ENCODE data around the gene SETX. TPM values are rescaled to one million over a fixed set of nuclear protein-coding genes. Genes with fewer than 3 reads are reported as not detected.
A peak's percentile ranks its signal among the peaks of the same experiment; 100 is the strongest.
"Not testable (repeated sequence)": the region's sequence is repeated elsewhere in the genome, so short reads cannot be mapped to it uniquely, and the experiment has no call there.

SETX gene
- total RNA-seq, 1 experiment from 2014 or later: 8.5 TPM

DNA sequence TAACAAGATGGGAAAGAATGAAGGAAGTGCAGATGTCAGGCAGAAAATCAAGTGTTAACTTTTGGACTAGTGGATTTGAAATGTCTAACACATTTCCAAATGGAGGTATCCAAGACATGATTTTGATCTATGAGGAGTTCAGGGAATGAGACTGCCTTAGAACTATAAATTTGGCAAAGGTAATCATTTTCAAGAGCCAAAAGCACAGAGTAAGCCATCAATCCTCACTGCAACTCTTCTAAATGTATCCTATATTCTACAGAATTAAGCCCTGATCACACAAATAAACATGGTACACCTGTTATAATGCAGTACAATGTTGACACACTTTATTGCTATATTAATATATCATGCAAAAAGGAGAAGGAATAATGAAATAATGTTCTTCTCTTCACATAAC, 55.6 kb downstream of the SETX start:
- in situ Hi-C loops (cut with HindIII; ENCODE audit: low pct_unique_long_range_greater_than_20kb, low sequenced_read_pairs): no loop called here
- DNase-seq (ENCODE audit: low read depth): no peak

DNA sequence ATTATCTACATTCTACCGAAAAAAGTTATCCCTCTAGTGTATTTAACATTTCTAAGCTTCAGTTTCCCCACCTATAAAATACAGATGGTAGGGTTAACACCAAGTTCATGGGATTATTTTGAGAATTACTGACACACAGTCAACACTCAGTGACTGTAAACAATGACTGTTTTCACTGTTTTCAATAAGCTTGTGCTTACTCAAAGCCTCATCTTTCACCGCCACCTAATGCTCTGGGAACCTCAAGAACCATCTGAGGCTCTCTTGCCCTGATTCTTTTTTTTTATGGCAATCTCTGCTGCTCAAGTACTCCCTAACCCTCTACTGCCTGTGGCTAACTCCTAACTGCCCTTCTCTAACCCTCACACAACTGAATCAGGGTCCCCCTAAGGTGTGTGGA, 59.6 kb downstream of the SETX start:
- no peak for DNase-seq (ENCODE audit: low read depth)
- in situ Hi-C loops (cut with HindIII; ENCODE audit: low pct_unique_long_range_greater_than_20kb, low sequenced_read_pairs): no loop called here

DNA sequence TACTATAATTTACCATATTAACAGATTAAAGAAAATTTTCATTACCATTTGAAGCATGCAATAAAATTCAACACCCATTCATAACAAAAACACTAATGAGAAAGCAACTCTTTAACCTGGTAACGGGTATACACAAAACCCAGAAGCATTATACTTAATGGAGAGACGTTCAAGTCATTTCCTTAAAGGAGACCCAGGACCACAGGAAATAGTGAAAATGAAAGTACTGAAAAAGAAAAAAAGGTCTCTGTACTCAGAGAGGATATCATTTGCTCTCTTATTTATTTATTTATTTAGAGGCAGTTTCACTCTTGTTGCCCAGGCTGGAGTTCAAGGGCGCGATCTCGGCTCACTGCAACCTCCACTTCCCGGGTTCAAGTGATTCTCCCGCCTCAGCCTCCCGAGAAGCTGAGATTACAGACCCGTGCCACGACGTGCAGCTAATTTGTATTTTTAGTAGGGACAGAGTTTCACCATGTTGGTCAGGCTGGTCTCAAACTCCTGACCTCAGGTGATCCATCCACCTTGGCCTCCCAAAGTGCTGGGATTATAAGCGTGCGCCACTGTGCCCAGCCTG, 61.6 kb downstream of the SETX start:
- in situ Hi-C loops (cut with HindIII; ENCODE audit: low pct_unique_long_range_greater_than_20kb, low sequenced_read_pairs): no loop called here
- DNase-seq (ENCODE audit: low read depth): no peak

DNA sequence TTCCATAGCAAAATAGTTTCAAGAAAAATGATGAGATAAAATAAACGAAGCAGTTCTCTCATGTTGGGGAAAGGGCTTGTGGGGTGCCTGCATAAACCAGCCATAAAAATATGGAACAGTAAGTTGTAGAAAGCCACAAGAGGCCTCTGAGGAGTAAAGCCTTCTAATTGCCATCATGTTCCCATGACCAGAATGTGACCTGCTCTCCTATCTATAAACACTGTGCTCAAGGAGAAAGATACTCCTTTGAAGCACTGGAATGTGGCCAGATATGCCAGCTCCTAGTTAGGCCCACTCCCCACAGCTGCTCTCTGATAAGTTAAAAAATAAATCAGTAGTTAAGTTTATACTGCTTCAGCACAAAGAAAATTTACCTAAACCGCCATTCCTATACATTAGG, 65.8 kb downstream of the SETX start:
- in situ Hi-C loops (cut with HindIII; ENCODE audit: low pct_unique_long_range_greater_than_20kb, low sequenced_read_pairs): no loop called here
- DNase-seq (ENCODE audit: low read depth): no peak

DNA sequence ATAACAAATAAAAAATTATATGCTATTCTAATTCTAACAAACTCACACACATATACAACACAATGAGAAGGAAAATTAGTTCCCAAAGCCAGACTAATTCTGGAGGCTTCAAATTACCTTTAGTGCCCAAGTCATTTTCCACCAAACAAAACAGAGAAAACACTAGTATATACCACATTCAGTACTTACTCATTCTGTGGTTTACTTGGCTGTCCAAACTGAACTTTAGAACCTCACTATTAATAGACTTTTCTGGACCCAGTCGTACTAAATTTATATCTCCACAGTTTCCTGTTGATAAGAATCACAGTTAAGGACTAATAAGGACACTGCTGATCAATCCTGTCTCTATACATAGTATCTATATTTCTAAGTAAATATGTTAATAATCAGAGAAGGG, 66.4 kb downstream of the SETX start:
- in situ Hi-C loops (cut with HindIII; ENCODE audit: low pct_unique_long_range_greater_than_20kb, low sequenced_read_pairs): no loop called here
- no peak for DNase-seq (ENCODE audit: low read depth)

DNA sequence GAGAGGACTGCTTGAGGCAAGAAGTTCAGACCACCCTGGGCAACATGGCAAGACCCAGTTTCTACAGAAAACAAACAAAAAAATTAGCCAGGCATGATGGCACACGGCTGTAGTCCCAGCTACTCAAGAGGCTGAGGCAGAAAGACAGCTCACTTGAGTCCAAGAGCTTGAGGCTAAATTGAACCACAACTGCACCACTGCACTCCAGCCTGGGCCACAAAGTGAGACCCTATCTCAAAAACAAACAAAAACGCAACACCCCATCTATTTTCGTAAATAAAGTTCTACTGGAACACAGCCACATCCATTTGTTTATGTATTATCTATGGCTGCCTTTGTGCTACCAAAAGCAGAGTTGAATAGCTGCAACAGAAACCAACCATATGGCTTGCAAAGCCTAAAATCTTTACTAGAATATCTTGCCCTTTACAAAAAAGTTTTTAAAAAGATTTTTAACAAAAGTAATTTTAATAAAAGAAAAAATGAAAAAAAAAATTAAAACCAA, 67.5 kb downstream of the SETX start:
- in situ Hi-C loops (cut with HindIII; ENCODE audit: low pct_unique_long_range_greater_than_20kb, low sequenced_read_pairs): no loop called here
- DNase-seq (ENCODE audit: low read depth): no peak

DNA sequence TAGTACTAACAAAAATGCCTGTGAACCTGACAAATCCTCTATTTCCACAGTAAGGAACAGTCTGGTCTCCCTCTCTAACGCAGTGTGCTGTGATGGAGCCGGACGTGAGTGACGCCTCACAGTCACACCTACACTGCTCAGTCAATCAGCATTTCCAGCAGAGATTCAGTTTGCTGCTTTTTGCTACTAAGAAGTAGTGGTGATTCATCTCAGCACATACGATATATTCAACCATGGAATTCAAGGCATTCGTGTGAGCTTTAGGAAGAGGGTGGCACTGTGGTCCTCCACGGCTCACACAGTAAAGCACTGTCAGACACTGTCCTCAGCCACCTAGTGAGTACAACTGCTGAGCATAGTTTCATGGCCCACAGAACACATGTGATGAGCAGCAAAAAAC, 70.9 kb downstream of the SETX start:
- in situ Hi-C loops (cut with HindIII; ENCODE audit: low pct_unique_long_range_greater_than_20kb, low sequenced_read_pairs): no loop called here
- no peak for DNase-seq (ENCODE audit: low read depth)

DNA sequence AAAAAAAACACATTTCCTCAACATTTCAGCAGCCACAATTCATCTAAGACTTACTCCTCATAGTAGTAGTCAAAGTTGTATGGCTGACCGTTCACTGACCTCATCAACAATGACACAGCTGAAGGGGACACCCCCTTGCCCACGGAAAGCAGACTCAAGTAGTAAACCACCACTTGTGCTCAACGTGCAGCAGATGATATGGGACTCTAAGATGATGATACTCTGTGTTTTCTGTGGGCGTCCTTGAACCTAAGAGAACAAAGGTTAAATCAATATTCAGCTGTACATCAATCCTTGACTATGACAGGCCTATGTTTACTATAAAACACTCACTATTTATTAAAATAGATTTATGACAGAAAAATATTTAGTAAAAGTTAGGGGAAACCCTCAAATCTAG, 71.6 kb downstream of the SETX start:
- peak; percentile 38 for DNase-seq (ENCODE audit: low read depth)
- in situ Hi-C loops (cut with HindIII; ENCODE audit: low pct_unique_long_range_greater_than_20kb, low sequenced_read_pairs): no loop called here

DNA sequence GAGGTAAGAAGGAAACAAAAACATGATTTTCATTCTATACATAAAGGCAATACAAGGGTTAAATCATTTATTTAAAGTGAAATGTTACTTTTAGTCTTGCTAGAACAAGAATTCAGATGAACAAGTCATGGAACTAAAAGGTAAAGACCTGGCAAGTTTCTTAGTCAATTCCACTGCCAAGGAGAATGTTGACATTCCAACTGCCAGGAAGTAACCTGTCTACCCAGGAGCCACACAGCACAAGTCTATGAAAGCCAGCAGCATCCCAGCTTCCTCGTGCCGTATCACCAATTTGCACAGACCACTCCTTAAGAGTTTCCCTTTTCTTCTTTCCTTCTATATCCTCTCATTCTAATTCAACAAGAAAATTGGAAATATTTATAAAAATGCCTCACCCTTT, 79.9 kb downstream of the SETX start:
- DNase-seq (ENCODE audit: low read depth): no peak
- in situ Hi-C loops (cut with HindIII; ENCODE audit: low pct_unique_long_range_greater_than_20kb, low sequenced_read_pairs): no loop called here

DNA sequence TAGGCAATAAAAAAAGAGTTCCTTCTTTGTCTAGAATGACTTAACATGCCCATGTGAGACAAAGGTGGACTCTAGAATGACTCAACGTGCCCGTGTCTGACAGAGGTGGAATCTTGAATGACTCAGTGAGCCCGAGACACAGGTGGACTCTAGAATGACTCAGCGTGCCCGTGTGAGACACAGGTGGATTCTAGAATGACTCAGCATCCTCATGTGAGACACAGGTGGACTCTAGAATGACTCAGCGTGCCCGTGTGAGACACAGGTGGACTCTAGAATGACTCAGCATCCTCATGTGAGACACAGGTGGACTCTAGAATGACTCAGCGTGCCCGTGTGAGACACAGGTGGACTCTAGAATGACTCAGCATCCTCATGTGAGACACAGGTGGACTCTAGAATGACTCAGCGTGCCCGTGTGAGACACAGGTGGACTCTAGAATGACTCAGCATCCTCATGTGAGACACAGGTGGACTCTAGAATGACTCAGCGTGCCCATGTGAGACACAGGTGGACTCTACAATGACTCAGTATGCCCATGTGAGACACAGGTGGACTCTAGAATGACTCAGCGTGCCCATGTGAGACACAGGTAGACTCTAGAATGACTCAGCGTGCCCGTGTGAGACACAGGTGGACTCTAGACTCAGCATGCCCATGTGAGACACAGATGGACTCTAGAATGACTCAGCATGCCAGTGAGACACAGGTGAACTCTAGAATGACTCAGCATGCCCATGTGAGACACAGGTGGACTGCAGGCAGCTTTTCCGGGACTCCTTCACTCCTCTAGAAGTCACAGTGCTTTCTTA, 84.9 kb downstream of the SETX start:
- in situ Hi-C loops (cut with HindIII; ENCODE audit: low pct_unique_long_range_greater_than_20kb, low sequenced_read_pairs): not testable (repeated sequence)
- peak; percentile 62 for DNase-seq (ENCODE audit: low read depth)

DNA sequence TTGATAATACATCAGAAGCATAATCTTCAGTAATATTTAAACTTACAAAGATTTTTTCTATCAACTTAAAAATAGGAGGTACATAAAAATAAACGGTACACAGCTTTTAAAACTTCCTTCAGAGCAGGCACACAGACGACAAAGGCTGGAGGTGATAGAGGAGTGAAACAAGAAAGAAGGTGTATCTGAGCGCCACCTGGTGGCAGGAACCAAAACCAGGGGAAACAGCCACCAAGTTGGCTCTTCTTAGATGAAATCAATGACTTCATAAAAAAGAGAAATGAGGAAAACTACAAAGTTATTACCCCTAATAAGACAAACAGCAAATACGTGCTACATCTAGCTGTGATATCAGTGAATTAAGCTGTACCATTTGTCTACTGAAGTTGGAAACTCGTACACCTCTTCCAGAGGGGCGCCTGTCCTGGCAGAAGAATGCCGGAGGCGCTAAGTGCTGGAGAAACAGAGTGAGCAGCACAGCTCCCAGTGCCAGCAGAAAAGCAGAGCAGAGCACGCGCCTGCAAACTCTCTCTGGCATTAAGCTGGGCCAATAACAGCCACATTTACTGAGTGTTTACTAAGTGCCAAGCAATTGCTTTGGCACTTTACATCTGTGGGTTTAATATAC, 85.9 kb downstream of the SETX start:
- DNase-seq (ENCODE audit: low read depth): peak; percentile 34
- in situ Hi-C loops (cut with HindIII; ENCODE audit: low pct_unique_long_range_greater_than_20kb, low sequenced_read_pairs): no loop called here

DNA sequence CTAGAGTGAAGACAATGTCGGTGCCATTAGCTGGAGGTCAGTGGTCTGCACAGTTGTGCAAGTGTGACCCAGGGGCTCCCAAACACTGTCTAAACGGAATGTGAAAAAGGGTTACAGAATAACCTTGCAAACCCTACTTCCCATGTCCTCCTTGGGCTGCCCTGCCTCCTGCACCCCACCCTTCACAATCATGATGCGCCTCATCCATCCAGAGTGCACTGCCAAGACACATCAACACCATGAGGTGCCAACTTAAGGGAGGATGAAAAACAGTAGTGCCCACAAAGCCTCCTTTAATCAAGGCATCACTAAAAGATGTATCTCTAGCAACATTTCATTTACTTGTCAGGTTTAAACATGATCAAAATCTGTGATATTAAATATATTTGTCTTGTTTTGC, 87.1 kb downstream of the SETX start:
- no peak for DNase-seq (ENCODE audit: low read depth)
- in situ Hi-C loops (cut with HindIII; ENCODE audit: low pct_unique_long_range_greater_than_20kb, low sequenced_read_pairs): no loop called here

DNA sequence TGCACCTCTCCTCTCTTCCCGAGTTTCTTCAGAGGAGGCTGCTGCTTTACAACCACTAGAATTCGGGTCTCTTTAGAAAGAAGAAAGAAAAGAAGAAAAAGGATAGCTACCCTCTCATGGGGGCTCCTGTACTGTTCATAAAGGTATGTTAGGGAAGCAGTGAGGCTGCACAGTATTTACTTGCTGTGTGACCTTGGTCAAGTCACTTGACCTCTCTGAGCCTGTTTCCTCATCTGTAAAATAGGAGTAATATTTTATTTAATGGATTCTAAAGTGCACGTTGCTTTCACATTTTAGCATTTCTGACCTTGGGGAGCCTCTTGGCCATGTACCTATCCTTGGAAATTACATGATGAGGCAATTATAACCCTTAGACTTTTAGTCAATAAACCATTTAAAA, 88.8 kb downstream of the SETX start:
- no peak for DNase-seq (ENCODE audit: low read depth)
- in situ Hi-C loops (cut with HindIII; ENCODE audit: low pct_unique_long_range_greater_than_20kb, low sequenced_read_pairs): no loop called here

DNA sequence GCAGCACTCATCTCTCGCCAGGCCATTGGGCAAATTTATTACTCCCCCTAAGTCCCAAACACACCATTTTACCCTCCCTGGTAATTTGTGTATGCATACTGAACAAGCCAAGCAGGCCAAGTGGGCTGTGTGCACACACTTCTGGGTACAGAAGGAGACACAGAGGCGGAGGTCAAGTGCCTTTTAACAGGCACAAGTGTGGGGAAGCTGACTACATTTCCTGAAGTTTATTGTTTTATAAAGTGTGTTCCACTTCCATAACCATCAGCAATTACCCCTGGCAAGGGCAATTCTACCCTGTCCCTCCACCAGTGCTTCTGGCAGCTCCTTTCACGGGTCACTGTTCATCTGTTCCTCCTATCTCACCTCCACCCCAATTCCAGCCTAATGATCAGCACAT, 93.9 kb downstream of the SETX start:
- in situ Hi-C loops (cut with HindIII; ENCODE audit: low pct_unique_long_range_greater_than_20kb, low sequenced_read_pairs): no loop called here
- no peak for DNase-seq (ENCODE audit: low read depth)

DNA sequence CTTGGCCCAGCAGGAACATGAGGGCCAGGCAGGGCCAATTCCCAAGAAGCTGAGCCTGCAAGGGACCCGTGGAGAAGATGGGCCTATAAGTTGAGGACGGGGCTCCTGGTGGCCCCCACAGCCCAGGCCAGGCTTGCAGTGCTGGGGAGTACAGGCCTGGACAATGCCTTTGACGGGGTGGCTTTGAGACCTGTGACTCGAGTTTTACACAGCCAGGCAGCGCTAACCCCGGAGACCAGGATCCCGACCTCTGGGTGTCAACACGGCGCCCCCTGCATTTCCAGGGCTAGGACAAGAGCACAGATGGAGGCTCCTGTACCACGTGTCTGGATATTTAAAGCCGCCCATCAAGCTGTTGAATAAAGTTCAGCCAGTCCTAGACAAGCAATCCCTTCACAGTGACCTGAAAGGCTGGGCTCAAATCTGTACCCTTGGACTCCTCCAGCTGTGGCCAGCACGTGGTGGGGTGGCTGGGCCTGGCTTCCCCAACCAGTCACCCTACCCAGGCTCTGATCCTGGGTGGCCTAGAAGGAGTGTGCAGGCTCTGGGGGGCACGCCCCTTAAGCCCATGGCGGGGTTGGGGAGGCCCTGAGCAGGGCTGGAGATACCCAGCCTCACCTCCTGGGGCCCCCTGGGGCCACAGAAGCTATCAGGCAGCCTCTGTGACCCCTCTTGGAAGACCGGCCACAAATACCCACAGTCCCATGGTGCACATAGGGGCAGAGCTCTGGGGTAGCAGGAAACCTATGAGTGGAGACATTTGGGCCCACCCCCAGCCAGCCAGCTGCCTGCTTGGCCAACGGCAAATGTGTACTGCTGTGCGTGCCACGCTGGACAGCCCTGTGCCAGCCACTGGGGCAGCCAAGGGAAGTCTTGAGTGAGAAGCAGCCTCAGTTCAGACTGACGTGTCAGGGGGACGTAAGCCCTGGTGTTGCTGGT, 104.2 kb downstream of the SETX start:
- in situ Hi-C loops (cut with HindIII; ENCODE audit: low pct_unique_long_range_greater_than_20kb, low sequenced_read_pairs): no loop called here
- DNase-seq (ENCODE audit: low read depth): no peak

DNA sequence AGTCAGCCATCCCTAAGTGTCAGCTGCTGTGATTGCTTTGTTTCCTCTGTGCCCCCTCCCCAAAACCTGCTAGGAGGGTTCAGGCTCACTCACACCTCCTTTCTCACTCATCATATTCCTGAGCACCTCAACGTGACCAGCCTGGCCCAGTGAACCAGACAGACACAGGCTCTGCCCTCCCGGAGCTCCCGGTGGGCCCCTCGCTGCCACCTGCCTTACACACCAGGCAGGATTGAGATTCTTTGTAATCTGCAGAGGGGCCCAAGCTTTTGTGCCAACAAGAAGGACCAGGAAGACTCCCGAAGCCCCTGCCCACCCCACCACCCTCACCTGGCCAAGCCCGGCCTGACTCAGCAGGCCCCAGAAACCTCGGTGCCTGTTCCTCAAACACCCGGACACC, 105.1 kb downstream of the SETX start:
- no peak for DNase-seq (ENCODE audit: low read depth)
- in situ Hi-C loops (cut with HindIII; ENCODE audit: low pct_unique_long_range_greater_than_20kb, low sequenced_read_pairs): no loop called here

DNA sequence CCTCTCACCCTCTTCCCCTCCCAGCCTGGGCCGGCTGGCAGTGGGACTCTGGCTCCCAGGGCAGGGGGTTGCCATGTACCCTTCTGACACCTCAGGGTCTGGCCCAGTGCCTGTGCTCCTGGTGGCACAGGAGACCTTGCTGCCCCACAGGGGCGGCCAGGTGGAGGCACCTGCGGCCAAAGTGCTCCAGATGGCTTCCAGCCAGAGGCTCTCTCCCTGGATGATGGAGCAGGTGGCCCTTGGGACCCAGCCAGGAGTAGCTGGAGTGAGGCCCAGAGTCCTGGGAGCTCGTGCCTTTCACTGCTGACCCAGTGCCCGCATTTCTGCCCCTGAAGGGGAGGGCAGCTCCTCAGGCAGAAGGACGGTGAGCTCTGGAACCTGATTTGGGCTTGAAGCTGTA, 105.7 kb downstream of the SETX start:
- in situ Hi-C loops (cut with HindIII; ENCODE audit: low pct_unique_long_range_greater_than_20kb, low sequenced_read_pairs): no loop called here
- no peak for DNase-seq (ENCODE audit: low read depth)

DNA sequence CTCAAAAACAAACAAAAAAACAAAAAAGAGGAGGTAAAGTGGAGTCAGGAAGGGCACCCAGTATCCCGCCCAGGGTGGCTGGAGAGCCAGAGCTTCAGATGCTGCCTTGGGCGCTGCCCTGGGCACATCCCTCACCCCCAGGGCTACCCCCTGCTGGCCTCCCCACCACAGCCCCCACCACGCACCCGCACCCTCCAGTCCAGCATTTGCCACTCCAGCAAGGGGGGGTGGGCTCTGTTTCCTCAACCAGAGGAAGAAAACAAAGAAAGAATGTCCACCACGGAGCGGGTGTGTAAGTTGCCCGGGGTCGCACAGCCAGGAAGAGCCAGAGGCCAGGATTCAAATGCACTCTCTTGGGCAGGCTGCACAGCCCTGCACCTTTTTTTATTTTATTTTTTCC, 106.8 kb downstream of the SETX start:
- no peak for DNase-seq (ENCODE audit: low read depth)
- in situ Hi-C loops (cut with HindIII; ENCODE audit: low pct_unique_long_range_greater_than_20kb, low sequenced_read_pairs): no loop called here

DNA sequence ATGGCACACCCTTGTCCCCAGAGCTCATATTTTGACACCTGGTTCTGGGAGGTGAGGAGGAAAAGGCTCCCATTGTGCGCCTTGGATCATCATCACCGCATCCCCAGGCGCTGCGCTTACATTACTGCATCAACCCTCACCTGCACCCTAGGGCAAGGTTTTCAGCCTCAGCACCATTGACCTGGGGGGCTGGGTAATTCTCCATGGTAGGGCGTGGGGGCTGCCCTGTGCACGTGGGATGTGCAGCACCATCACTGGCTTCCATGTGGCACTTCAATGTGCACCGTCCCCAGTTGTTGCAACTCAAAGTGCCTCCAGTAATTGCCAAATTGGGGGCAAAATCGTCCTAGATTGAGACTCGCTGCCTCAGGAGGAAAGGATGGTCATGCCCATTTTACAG, 109.3 kb downstream of the SETX start:
- in situ Hi-C loops (cut with HindIII; ENCODE audit: low pct_unique_long_range_greater_than_20kb, low sequenced_read_pairs): no loop called here

More for the DNA sequence above, 109.3 kb downstream of the SETX start:
- DNase-seq (ENCODE audit: low read depth): no peak
